ENCODE data around the gene MAGEC2.

The MAGEC2 gene

GRCh38 chrX:142204522-142205433 is at the start of gene MAGEC2:
Gene MAGEC2, minus strand, starts transcription at chrX:142205290. Its CDS starts 1,303 bp downstream, at chrX:142203987.
- DNase-seq = no peak

GRCh38 chrX:142251680-142252079 is 46.6 kb upstream of the MAGEC2 start:
- no peak for DNase-seq

- DNase-seq = no peak
Measured at GRCh38 chrX:142251202-142251601, 46.1 kb upstream of the MAGEC2 start.

GRCh38 chrX:142250502-142250901 is 45.4 kb upstream of the MAGEC2 start:
- no peak for DNase-seq

GRCh38 chrX:142249721-142250120 is 44.6 kb upstream of the MAGEC2 start:
- DNase-seq = no peak

GRCh38 chrX:142244568-142244967 is 39.5 kb upstream of the MAGEC2 start:
- DNase-seq = no peak

GRCh38 chrX:142238536-142238935 is 33.4 kb upstream of the MAGEC2 start:
- DNase-seq = no peak

- DNase-seq = no peak
Measured at GRCh38 chrX:142233400-142233799, 28.3 kb upstream of the MAGEC2 start.

GRCh38 chrX:142214081-142214480 is 9.0 kb upstream of the MAGEC2 start:
- DNase-seq = no peak

- no peak for DNase-seq
Measured at GRCh38 chrX:142201113-142201512, 4.0 kb downstream of the MAGEC2 start.

- no peak for DNase-seq
Measured at GRCh38 chrX:142186103-142186502, 19.0 kb downstream of the MAGEC2 start.

GRCh38 chrX:142184756-142185602 is 20.1 kb downstream of the MAGEC2 start:
- no peak for DNase-seq

GRCh38 chrX:142156567-142156966 is 48.5 kb downstream of the MAGEC2 start:
- DNase-seq = no peak

All from NCI-H2081 (cell line).